Inflammatory macrophage treated with lipopolysaccharide for 1 hour (primary cell): ENCODE results near the gene CKMT2.

Source experiments
- DNase-seq, 2 donors: peaks; one replicate each; pipeline ENCODE4 v3.0.0-alpha.2; 2020 to 2022

CKMT2 gene

GRCh38 chr5:81219389-81219788, 13.7 kb upstream of the CKMT2 start:
- no peak for DNase-seq

- DNase-seq: peak in 1 of 2 donors; percentile 5
Measured at GRCh38 chr5:81222285-81222684, 10.8 kb upstream of the CKMT2 start.

GRCh38 chr5:81225463-81225862, 7.7 kb upstream of the CKMT2 start:
- DNase-seq: no peak

GRCh38 chr5:81226286-81226685, 6.8 kb upstream of the CKMT2 start:
- DNase-seq: no peak

- DNase-seq: no peak
Measured at GRCh38 chr5:81226949-81227348, 6.2 kb upstream of the CKMT2 start.

- DNase-seq: no peak
Measured at GRCh38 chr5:81228084-81228483, 5.0 kb upstream of the CKMT2 start.

GRCh38 chr5:81230416-81230815, 2.7 kb upstream of the CKMT2 start:
- DNase-seq: no peak

- no peak for DNase-seq
Measured at GRCh38 chr5:81232464-81233079, 550 bp upstream of the CKMT2 start.

- DNase-seq: no peak
Measured at GRCh38 chr5:81234299-81234698, 1.2 kb downstream of the CKMT2 start.

- no peak for DNase-seq
Measured at GRCh38 chr5:81234801-81235200, 1.7 kb downstream of the CKMT2 start.

- DNase-seq: no peak
Measured at GRCh38 chr5:81235287-81236072, 2.4 kb downstream of the CKMT2 start.

GRCh38 chr5:81238460-81238859, 5.3 kb downstream of the CKMT2 start:
- no peak for DNase-seq

GRCh38 chr5:81239613-81240012, 6.5 kb downstream of the CKMT2 start:
- no peak for DNase-seq

- no peak for DNase-seq
Measured at GRCh38 chr5:81241001-81241400, 7.9 kb downstream of the CKMT2 start.

GRCh38 chr5:81241961-81242648, 9.0 kb downstream of the CKMT2 start:
- DNase-seq: no peak

- no peak for DNase-seq
Measured at GRCh38 chr5:81242906-81243436, 9.8 kb downstream of the CKMT2 start.

GRCh38 chr5:81244451-81244850, 11.3 kb downstream of the CKMT2 start:
- no peak for DNase-seq

- DNase-seq: no peak
Measured at GRCh38 chr5:81245871-81246235, 12.7 kb downstream of the CKMT2 start.

- DNase-seq: no peak
Measured at GRCh38 chr5:81246697-81247096, 13.6 kb downstream of the CKMT2 start.

- DNase-seq: no peak
Measured at GRCh38 chr5:81247441-81247972, 14.4 kb downstream of the CKMT2 start.

GRCh38 chr5:81249240-81249639, 16.1 kb downstream of the CKMT2 start:
- DNase-seq: no peak

- DNase-seq: no peak
Measured at GRCh38 chr5:81250004-81250403, 16.9 kb downstream of the CKMT2 start.

- DNase-seq: no peak
Measured at GRCh38 chr5:81251922-81252321, 18.8 kb downstream of the CKMT2 start.

GRCh38 chr5:81252904-81253303, 19.8 kb downstream of the CKMT2 start:
- DNase-seq: no peak
